Activated naive CD8-positive, alpha-beta T cell treated with anti-CD3 and anti-CD28 coated beads, Interleukin-2, amount 50 U/mL, for 16 hours (primary cell): ENCODE data around the gene TTC13.
A peak's percentile ranks its signal among the peaks of the same experiment; 100 is the strongest.
"Not testable (repeated sequence)": the region's sequence is repeated elsewhere in the genome, so short reads cannot be mapped to it uniquely, and the experiment has no call there.

Experiments used
- DNase-seq: peaks from one replicate; pipeline ENCODE4 v3.0.0-alpha.2; 2020; ENCODE audit warnings: low read depth, low spot score

The TTC13 gene

GRCh38 chr1:230987448-230987847 lies 8.8 kb upstream of the TTC13 start:
- DNase-seq, result no peak

GRCh38 chr1:230986976-230987375 lies 8.3 kb upstream of the TTC13 start:
- DNase-seq, result no peak

GRCh38 chr1:230985711-230986110 lies 7.0 kb upstream of the TTC13 start:
- DNase-seq, result no peak

- DNase-seq, result not testable (repeated sequence)
These were observed 6.2 kb upstream of the TTC13 start for GRCh38 chr1:230984622-230985515.

- DNase-seq, result no peak
These were observed 5.2 kb upstream of the TTC13 start for GRCh38 chr1:230983811-230984210.

GRCh38 chr1:230982696-230983095 lies 4.0 kb upstream of the TTC13 start:
- DNase-seq, result no peak

- DNase-seq, result no peak
These were observed 1.3 kb upstream of the TTC13 start for GRCh38 chr1:230979952-230980351.

- DNase-seq, result no peak
These were observed 692 bp upstream of the TTC13 start for GRCh38 chr1:230979389-230979716.

GRCh38 chr1:230977761-230978490 lies 735 bp downstream of the TTC13 start:
- peak; percentile 6 for DNase-seq

- DNase-seq, result no peak
These were observed 1.6 kb downstream of the TTC13 start for GRCh38 chr1:230976825-230977747.

GRCh38 chr1:230976360-230976759 lies 2.3 kb downstream of the TTC13 start:
- DNase-seq, result no peak

- DNase-seq, result no peak
These were observed 3.0 kb downstream of the TTC13 start for GRCh38 chr1:230975636-230976035.

- no peak for DNase-seq
These were observed 5.8 kb downstream of the TTC13 start for GRCh38 chr1:230972855-230973271.

- DNase-seq, result no peak
These were observed 6.9 kb downstream of the TTC13 start for GRCh38 chr1:230971771-230972170.

- DNase-seq, result no peak
These were observed 8.2 kb downstream of the TTC13 start for GRCh38 chr1:230970432-230970831.

GRCh38 chr1:230966358-230966873 lies 12.2 kb downstream of the TTC13 start:
- no peak for DNase-seq

GRCh38 chr1:230965535-230965934 lies 13.1 kb downstream of the TTC13 start:
- no peak for DNase-seq

GRCh38 chr1:230964896-230965295 lies 13.8 kb downstream of the TTC13 start:
- no peak for DNase-seq

GRCh38 chr1:230958370-230958769 lies 20.3 kb downstream of the TTC13 start:
- no peak for DNase-seq

- DNase-seq, result no peak
These were observed 21.1 kb downstream of the TTC13 start for GRCh38 chr1:230957580-230957989.

- DNase-seq, result no peak
These were observed 28.3 kb downstream of the TTC13 start for GRCh38 chr1:230950404-230950803.

GRCh38 chr1:230948903-230949302 lies 29.8 kb downstream of the TTC13 start:
- DNase-seq, result no peak
